KOPT-K1 (cell line): ENCODE measurements around the gene MYO9A.

Experiments used
- H3K27ac ChIP-seq: fragments of 200-600 bp; sonication (generic); 2 replicates; pipeline ENCODE4 v1.5.1; 2016; ENCODE audit warnings: antibody characterized with exemption, mild to moderate bottlenecking, low read depth, low read length; ENCODE audit not compliant: poor library complexity, severe bottlenecking
- H3K36me3 ChIP-seq: fragments of 200-600 bp; sonication (generic); 2 replicates; pipeline ENCODE4 v1.5.1; 2017; ENCODE audit warnings: antibody characterized with exemption, mild to moderate bottlenecking, low read length, moderate library complexity; ENCODE audit not compliant: insufficient read depth
- H3K9me3 ChIP-seq: fragments of 200-600 bp; sonication (generic); 2 replicates; pipeline ENCODE4 v1.5.1; 2017; ENCODE audit warnings: antibody characterized with exemption, low read length, mild to moderate bottlenecking; ENCODE audit not compliant: insufficient read depth, poor library complexity, severe bottlenecking

MYO9A gene

DNA sequence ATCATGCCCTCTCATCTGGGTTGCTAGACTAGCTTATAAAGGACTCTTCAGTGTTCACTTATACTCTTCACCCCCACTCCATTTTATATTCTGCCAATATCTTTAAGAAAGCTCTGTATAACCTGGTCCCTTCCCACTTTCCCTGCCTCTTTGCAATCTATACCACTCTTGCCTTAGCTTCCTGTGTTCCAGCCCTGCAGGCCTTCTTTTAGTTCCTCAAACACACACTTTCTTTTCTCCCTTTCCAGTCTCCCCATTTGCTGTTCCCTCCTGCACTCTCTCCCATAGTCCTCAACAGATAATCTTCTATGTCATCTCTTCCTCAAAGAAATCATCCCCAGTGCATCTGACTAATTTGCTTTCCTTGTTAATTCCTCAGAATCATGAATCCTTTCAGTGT is 29.0 kb upstream of the MYO9A start:
- H3K27ac ChIP-seq, result no peak overlapping the region
- H3K9me3 ChIP-seq, result no peaks in the 10 kb centered on the region
- no peaks in the 10 kb centered on the region for H3K36me3 ChIP-seq

DNA sequence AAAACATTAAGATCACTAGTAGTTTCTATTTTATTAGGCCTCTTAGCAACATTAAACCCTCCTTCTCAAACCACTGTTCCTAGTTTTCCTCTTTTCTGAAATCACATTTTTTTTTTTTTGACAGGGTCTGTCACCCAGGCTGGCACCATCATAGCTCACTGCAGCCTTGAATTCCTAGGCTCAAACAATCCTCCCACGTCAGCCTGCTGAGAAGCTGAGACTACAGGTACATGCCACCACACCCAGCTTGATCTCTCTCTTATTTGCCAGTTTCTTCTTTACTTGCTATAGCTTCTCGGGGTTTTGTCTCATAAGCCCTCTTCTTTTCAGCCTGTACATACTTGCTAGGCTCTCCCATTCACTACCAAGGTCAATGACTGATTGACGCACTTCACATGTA is 28.3 kb upstream of the MYO9A start:
- Histone ChIP-seq H3K9me3 (no peaks in the 10 kb centered on the region), H3K36me3 (no peaks in the 10 kb centered on the region), H3K27ac (no peak overlapping the region)

DNA sequence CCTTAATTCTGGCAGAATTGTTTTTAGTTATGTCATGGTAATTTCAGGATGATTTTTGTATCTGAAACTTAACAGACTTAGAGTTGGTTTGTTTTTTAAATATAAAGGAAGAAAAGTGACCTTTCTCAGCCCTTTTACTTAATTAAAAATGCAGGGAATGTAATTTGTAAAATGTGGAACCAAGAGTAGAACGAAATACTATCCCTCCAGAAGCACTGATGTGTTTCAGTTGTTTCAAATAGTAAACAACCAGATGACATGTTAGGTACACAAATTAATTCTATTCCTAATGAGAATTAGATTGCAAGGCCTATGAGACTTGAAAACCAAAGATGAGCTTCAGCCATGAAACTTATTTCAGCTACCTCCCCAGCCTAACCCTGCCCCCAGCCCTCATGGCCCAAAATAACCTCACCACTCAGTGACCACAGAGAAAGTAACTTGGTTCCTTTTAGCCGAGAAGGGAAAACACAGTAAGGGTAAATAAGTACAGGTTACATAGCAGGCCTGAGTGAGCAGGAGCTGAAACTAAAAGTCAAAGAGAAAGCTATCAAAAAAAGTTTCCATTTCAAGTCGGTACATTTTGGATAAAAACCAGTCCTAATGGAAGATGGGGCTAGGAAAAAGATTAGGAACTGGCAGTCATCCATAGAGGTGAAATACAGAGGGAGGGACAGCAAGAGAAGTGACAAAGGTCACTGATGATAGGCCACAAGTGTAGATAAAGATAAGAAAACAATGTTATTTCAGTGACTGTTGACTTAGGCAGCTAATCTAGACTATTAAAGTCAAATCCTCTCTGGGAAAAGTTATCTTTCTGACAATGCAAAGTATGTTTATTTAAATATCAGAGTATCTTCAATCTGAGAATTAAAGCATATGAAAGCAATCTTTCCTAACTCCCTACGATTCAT is 23.5 kb upstream of the MYO9A start:
- H3K27ac ChIP-seq, result no peak overlapping the region
- H3K9me3 ChIP-seq, result no peaks in the 10 kb centered on the region
- H3K36me3 ChIP-seq, result no peaks in the 10 kb centered on the region

DNA sequence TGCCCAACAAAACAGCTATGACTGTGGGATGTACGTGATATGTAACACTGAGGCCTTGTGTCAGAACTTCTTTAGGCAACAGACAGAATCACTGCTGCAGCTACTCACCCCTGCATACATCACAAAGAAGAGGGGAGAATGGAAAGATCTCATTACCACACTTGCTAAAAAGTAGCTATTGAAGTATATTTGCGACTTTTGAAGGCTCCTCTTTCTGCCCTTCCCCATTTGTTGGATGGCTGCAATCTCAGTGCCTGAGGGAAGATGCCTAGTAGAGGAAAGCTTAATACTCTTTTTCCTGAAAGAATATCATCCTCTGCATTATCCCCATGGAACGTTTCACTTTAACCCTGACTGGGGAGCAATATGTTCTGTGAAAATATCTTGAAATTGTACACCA is 22.1 kb upstream of the MYO9A start:
- Histone ChIP-seq H3K9me3 (no peaks in the 10 kb centered on the region), H3K27ac (no peak overlapping the region), H3K36me3 (no peaks in the 10 kb centered on the region)

- no peaks in the 10 kb centered on the region for H3K9me3 ChIP-seq
- no peak overlapping the region for H3K27ac ChIP-seq
- no peaks in the 10 kb centered on the region for H3K36me3 ChIP-seq
Measured at GRCh38 chr15:72139667-72140066, 21.7 kb upstream of the MYO9A start.

GRCh38 chr15:72136170-72137051 is 18.5 kb upstream of the MYO9A start:
- Histone ChIP-seq H3K9me3 (no peaks in the 10 kb centered on the region), H3K27ac (no peak overlapping the region), H3K36me3 (no peaks in the 10 kb centered on the region)

DNA sequence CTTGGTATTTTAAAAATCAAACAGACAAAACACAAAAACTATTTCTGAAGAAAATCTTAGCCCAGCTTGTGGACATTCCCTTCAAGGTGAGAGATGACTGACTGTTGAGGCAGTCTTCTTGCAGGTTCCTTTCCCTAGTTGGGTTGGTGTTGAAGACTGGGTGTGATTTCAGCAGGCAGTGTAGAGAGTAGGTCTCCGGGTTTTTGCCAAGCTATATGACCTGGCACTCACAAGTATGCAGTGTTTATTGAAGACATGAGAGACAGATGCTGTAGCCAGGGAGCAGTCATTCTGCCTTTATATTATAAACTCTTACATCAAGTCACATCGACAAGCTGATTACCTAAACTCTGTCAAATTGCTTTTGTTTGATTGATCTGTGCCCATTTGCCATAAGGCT is 17.8 kb upstream of the MYO9A start:
- no peaks in the 10 kb centered on the region for H3K36me3 ChIP-seq
- H3K27ac ChIP-seq, result no peak overlapping the region
- no peaks in the 10 kb centered on the region for H3K9me3 ChIP-seq

DNA sequence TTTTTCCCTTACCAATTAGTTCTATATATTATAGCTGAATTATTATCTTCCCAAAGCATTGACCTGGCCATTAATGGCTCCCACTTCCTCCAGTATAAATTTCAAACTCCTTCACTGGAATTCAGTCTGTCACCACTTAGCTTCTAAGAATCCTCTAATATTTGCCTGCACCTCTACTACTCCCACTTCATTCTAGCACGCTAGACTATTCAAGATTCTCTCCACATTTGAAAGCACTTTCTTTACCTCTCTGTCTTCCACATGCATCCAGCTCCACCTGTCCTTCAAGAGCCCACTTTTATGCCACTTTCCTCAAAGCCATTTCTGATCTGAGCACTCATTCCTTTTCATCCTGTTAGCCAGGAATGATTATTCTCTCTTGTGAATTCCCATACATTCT is 15.3 kb upstream of the MYO9A start:
- no peaks in the 10 kb centered on the region for H3K36me3 ChIP-seq
- no peak overlapping the region for H3K27ac ChIP-seq
- no peaks in the 10 kb centered on the region for H3K9me3 ChIP-seq

DNA sequence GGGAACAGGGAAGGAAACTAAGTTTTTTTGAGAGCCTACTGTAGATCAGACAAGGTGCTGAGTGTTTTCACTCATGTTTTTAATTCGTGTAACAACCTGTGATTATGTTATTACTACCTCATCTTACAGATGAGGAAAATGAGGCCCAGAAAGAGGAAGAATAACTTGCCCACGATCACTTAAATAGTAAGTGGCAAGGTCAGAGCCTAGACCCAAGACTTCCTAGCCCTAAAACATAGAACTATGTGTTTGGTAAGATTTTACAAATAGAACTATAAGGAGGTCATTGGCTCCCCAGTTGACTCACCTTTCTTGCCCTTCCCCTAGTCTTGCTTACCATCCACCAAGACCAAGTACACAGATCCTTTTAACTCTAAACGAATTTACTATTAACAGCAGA is 14.0 kb upstream of the MYO9A start:
- Histone ChIP-seq H3K9me3 (no peaks in the 10 kb centered on the region), H3K36me3 (no peaks in the 10 kb centered on the region), H3K27ac (no peak overlapping the region)

DNA sequence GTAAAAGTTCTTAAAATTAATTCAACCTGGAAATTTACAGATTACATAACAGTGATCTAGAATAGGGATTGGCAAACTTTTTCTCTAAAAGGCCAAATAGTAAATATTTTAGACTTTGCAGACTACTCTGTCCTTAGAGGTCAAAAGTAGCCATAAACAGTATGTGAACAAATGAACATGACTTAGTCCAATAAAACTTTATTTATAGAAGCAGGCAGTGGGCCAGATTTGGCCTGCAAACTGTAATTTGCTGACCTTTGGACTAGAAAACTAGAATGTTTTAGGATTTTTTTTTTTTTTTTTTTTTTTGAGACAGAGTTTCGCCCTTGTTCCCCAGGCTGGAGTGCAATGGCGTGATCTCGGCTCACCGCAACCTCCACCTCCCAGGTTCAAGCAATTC is 12.3 kb upstream of the MYO9A start:
- Histone ChIP-seq H3K36me3 (no peaks in the 10 kb centered on the region), H3K27ac (no peak overlapping the region), H3K9me3 (no peaks in the 10 kb centered on the region)

GRCh38 chr15:72128359-72128758 is 10.4 kb upstream of the MYO9A start:
- no peaks in the 10 kb centered on the region for H3K36me3 ChIP-seq
- no peak overlapping the region for H3K27ac ChIP-seq
- H3K9me3 ChIP-seq, result no peaks in the 10 kb centered on the region

DNA sequence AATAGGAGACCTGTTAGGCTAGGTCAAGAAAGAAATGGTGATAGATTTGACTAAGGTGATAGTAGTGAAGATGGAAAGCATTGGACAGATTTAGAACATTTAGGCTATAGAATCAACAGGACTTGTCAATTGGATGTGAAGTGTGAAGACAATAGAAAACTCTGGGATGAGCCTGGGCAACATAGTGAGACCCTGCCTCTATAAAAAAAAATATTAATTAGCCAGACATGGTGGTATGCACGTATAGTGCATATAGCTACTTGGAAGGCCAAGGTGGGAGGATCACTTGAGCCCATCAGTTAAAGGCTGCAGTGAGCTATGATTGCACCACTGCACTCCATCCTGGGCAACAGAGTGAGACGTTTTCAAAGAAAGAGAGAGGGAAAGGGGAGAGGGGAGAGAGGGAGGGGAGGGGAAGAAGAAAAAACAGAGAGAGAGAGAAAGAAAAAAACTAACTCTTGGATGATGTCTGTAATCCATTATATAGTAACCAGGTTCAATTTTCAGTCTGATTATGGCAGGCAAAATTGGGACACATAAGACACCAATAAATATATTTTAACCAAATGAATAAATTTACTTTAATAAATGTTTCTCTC is 9.9 kb upstream of the MYO9A start:
- H3K9me3 ChIP-seq, result no peaks in the 10 kb centered on the region
- no peak overlapping the region for H3K27ac ChIP-seq
- H3K36me3 ChIP-seq, result no peaks in the 10 kb centered on the region

DNA sequence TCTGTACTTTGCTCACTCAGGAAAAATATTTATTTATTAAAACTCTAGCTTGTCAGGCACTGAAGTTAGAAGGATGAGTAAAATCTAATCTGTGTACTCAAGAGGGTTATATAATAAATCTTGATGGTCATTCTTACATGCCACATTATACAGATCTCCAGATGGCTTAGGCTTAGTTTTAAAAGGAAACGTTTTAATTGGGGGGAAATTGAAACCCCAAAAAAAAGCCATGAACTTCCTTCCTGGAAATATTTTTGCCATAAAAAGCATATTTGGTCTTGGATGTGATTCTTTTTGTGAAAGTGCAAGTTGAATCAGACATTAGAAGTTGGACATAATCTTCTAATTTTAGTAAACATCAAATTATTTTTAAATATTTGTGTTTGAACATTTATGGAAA is 6.3 kb upstream of the MYO9A start:
- no peaks in the 10 kb centered on the region for H3K36me3 ChIP-seq
- H3K27ac ChIP-seq, result no peak overlapping the region
- H3K9me3 ChIP-seq, result no peaks in the 10 kb centered on the region

GRCh38 chr15:72117486-72118016 is 399 bp downstream of the MYO9A start:
- H3K27ac ChIP-seq, result peak overlapping the region; percentile 81
- H3K36me3 ChIP-seq, result no peaks in the 10 kb centered on the region
- H3K9me3 ChIP-seq, result no peaks in the 10 kb centered on the region
